Measurements from ENCODE around the gene SYT17.

DNA sequence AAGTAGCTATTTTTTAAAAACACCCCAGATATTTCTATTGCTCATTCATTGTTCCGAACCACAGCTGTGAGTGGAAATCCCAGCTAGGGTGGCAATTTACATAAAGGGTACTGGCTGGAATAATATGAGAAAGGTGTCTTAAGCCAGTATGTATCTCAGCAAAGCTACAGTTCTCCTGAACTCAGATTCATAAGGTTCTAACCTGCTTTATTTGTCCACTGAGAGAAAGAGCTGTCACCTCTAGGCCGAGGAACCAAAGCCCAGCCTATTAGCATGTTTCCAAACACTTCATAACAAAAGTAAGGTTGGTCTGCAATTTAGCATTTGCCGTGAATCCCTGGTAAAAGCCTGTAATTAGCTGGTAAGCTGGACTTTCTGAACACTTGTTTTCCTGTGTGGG is 60.5 kb downstream of the SYT17 start:
- TF ChIP-seq, protein P1, sequence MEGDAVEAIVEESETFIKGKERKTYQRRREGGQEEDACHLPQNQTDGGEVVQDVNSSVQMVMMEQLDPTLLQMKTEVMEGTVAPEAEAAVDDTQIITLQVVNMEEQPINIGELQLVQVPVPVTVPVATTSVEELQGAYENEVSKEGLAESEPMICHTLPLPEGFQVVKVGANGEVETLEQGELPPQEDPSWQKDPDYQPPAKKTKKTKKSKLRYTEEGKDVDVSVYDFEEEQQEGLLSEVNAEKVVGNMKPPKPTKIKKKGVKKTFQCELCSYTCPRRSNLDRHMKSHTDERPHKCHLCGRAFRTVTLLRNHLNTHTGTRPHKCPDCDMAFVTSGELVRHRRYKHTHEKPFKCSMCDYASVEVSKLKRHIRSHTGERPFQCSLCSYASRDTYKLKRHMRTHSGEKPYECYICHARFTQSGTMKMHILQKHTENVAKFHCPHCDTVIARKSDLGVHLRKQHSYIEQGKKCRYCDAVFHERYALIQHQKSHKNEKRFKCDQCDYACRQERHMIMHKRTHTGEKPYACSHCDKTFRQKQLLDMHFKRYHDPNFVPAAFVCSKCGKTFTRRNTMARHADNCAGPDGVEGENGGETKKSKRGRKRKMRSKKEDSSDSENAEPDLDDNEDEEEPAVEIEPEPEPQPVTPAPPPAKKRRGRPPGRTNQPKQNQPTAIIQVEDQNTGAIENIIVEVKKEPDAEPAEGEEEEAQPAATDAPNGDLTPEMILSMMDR (IDR thresholded peaks at IDR 0.05; ENCODE audit: poor library complexity) = no peak
- no peak for TF ChIP-seq EZH2 (IDR thresholded peaks at IDR 0.05; ENCODE audit: borderline replicate concordance)
- no peak for TF ChIP-seq EZH2phosphoT487 (IDR thresholded peaks at IDR 0.05; ENCODE audit: low read depth, severe bottlenecking, unreplicated experiment)

Data from hepatocyte (in vitro differentiated cells).